ENCODE data around the gene ROS1. TPM values are rescaled to one million over a fixed set of nuclear protein-coding genes. Genes with fewer than 3 reads are reported as not detected.
A peak's percentile ranks its signal among the peaks of the same experiment; 100 is the strongest.

Gene ROS1
- polyA plus RNA-seq, 1 experiment, result not detected

DNA sequence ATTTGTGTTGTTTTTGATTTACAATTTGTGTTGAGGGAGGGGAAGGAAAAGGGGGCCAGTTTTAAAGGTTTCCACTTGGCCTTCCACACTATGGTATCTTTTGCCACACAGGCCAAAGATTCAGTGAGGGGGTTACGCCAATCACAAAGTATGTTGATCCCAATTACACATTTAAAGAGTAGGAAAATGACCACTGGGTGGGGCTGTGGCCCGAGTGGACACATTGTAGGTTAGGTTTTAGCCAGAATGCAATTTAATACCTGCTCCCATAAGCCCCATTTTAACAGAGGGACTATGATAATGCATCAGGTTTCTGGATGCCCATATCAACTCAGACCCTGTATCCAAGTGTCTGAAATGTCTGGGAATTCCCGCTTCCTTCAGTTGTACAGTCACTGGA is 144.8 kb downstream of the ROS1 start:
- CTCF ChIA-PET, result no interaction called here
- no peak for DNase-seq (ENCODE audit: low read depth, low spot score)

GRCh38 chr6:117276778-117277316 is 148.9 kb downstream of the ROS1 start:
- DNase-seq (ENCODE audit: low read depth, low spot score), result no peak
- Histone ChIP-seq H3K4me3 (ENCODE audit: low read depth, low read length) (no peak overlapping the region), H3K9me3 (ENCODE audit: control insufficient read depth, insufficient read depth, low read length) (no peaks in the 10 kb centered on the region), H3K27me3 (ENCODE audit: control insufficient read depth, insufficient read depth, low read length) (peaks cover 15% of the 10 kb centered on the region), H3K27ac (ENCODE audit: low read depth, low read length) (no peak overlapping the region)
- ChIA-PET POLR2A (no interaction called here), CTCF (no interaction called here)
- TF ChIP-seq, protein P1, sequence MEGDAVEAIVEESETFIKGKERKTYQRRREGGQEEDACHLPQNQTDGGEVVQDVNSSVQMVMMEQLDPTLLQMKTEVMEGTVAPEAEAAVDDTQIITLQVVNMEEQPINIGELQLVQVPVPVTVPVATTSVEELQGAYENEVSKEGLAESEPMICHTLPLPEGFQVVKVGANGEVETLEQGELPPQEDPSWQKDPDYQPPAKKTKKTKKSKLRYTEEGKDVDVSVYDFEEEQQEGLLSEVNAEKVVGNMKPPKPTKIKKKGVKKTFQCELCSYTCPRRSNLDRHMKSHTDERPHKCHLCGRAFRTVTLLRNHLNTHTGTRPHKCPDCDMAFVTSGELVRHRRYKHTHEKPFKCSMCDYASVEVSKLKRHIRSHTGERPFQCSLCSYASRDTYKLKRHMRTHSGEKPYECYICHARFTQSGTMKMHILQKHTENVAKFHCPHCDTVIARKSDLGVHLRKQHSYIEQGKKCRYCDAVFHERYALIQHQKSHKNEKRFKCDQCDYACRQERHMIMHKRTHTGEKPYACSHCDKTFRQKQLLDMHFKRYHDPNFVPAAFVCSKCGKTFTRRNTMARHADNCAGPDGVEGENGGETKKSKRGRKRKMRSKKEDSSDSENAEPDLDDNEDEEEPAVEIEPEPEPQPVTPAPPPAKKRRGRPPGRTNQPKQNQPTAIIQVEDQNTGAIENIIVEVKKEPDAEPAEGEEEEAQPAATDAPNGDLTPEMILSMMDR (IDR thresholded peaks at IDR 0.05; ENCODE audit: low read depth, low read length), result no peak

More for the DNA sequence above, 144.8 kb downstream of the ROS1 start:
- Histone ChIP-seq H3K27ac (ENCODE audit: low read depth, low read length) (no peak overlapping the region), H3K9me3 (ENCODE audit: control insufficient read depth, insufficient read depth, low read length) (no peaks in the 10 kb centered on the region), H3K4me3 (ENCODE audit: low read depth, low read length) (no peak overlapping the region), H3K27me3 (ENCODE audit: control insufficient read depth, insufficient read depth, low read length) (no peaks in the 10 kb centered on the region)
- TF ChIP-seq, protein P1 (IDR thresholded peaks at IDR 0.05; ENCODE audit: low read depth, low read length), result 0 out of 2 replicates have a peak, but pooled peaks have one; percentile 12
- POLR2A ChIA-PET, result no interaction called here

GRCh38 chr6:117275711-117276110 is 150.0 kb downstream of the ROS1 start:
- POLR2A ChIA-PET, result no interaction called here
- Histone ChIP-seq H3K27ac (ENCODE audit: low read depth, low read length) (no peak overlapping the region), H3K9me3 (ENCODE audit: control insufficient read depth, insufficient read depth, low read length) (no peaks in the 10 kb centered on the region), H3K27me3 (ENCODE audit: control insufficient read depth, insufficient read depth, low read length) (peaks cover 25% of the 10 kb centered on the region), H3K4me3 (ENCODE audit: low read depth, low read length) (no peak overlapping the region)
- CTCF ChIA-PET, result no interaction called here
- TF ChIP-seq, protein P1 (IDR thresholded peaks at IDR 0.05; ENCODE audit: low read depth, low read length), result no peak
- DNase-seq (ENCODE audit: low read depth, low spot score), result no peak

- Histone ChIP-seq H3K4me3 (ENCODE audit: low read depth, low read length) (no peak overlapping the region), H3K27ac (ENCODE audit: low read depth, low read length) (no peak overlapping the region), H3K9me3 (ENCODE audit: control insufficient read depth, insufficient read depth, low read length) (no peaks in the 10 kb centered on the region), H3K27me3 (ENCODE audit: control insufficient read depth, insufficient read depth, low read length) (peaks cover 28% of the 10 kb centered on the region)
- TF ChIP-seq, protein P1 (IDR thresholded peaks at IDR 0.05; ENCODE audit: low read depth, low read length), result no peak
- ChIA-PET POLR2A (no interaction called here), CTCF (no interaction called here)
- DNase-seq (ENCODE audit: low read depth, low spot score), result no peak
Measured at GRCh38 chr6:117275205-117275604, 150.5 kb downstream of the ROS1 start.

GRCh38 chr6:117272891-117273290 is 152.9 kb downstream of the ROS1 start:
- Histone ChIP-seq H3K9me3 (ENCODE audit: control insufficient read depth, insufficient read depth, low read length) (no peaks in the 10 kb centered on the region), H3K4me3 (ENCODE audit: low read depth, low read length) (no peak overlapping the region), H3K27me3 (ENCODE audit: control insufficient read depth, insufficient read depth, low read length) (peaks cover 51% of the 10 kb centered on the region), H3K27ac (ENCODE audit: low read depth, low read length) (no peak overlapping the region)
- no peak for DNase-seq (ENCODE audit: low read depth, low spot score)
- CTCF ChIA-PET, result interaction anchor here (0.6 kb wide), 1 partner anchor 177 kb away, joined by 6 read pairs; no protein-coding TSS in a partner anchor
- POLR2A ChIA-PET, result no interaction called here
- TF ChIP-seq, protein P1 (IDR thresholded peaks at IDR 0.05; ENCODE audit: low read depth, low read length), result no peak

Measured in AG04450 (cell line).